HepG2 (cell line): ENCODE measurements around the gene RASSF4. TPM values are rescaled to one million over a fixed set of nuclear protein-coding genes. Genes with fewer than 3 reads are reported as not detected.

Source experiments
- JUND ChIP-seq: sonication (generic); formaldehyde crosslinking; IDR thresholded peaks from 2 replicates; pipeline ENCODE4 v1.8.0; 2022; ENCODE audit warnings: mild to moderate bottlenecking, missing genetic modification reagents
- KLF9 ChIP-seq: IDR thresholded peaks from 2 replicates; pipeline ENCODE4 v1.6.1; 2016; ENCODE audit warnings: low read depth
- NR2F2 ChIP-seq: IDR thresholded peaks from 2 replicates; pipeline ENCODE4 v1.6.1; 2012; ENCODE audit warnings: low read depth, inconsistent platforms, borderline replicate concordance
- PBX3 ChIP-seq: sonication (generic); formaldehyde crosslinking; IDR thresholded peaks from 2 replicates; pipeline ENCODE4 v1.8.1; 2023; ENCODE audit warnings: missing genetic modification reagents, inconsistent platforms, borderline replicate concordance
- TBL1XR1 ChIP-seq: fragments of 150-350 bp; IDR thresholded peaks from 2 replicates; pipeline ENCODE4 v1.6.1; 2014; ENCODE audit warnings: borderline replicate concordance, low read length; ENCODE audit not compliant: partially characterized antibody
- ZBTB21 ChIP-seq: sonication (generic); formaldehyde crosslinking; IDR thresholded peaks from 2 replicates; pipeline ENCODE4 v1.4.0; 2020; ENCODE audit warnings: missing genetic modification reagents
- ZBTB43 ChIP-seq: sonication (generic); formaldehyde crosslinking; conservative IDR thresholded peaks from 2 replicates; pipeline ENCODE4 v1.4.0; 2020; ENCODE audit warnings: missing genetic modification reagents
- ZFY ChIP-seq: sonication (generic); formaldehyde crosslinking; IDR thresholded peaks from 2 replicates; pipeline ENCODE4 v1.4.0; 2020; ENCODE audit warnings: missing genetic modification reagents
- ZNF280D ChIP-seq: sonication (generic); formaldehyde crosslinking; IDR thresholded peaks from 2 replicates; pipeline ENCODE4 v1.5.1; 2020; ENCODE audit warnings: mild to moderate bottlenecking, missing genetic modification reagents
- ZNF431 ChIP-seq: sonication (generic); formaldehyde crosslinking; IDR thresholded peaks from 2 replicates; pipeline ENCODE4 v1.9.0; 2022; ENCODE audit warnings: missing genetic modification reagents, low read depth, mild to moderate bottlenecking, borderline replicate concordance
- ZNF550 ChIP-seq: sonication (generic); formaldehyde crosslinking; IDR thresholded peaks from 2 replicates; pipeline ENCODE4 v1.4.0; 2020; ENCODE audit warnings: mild to moderate bottlenecking, missing genetic modification reagents, borderline replicate concordance
- ZNF557 ChIP-seq: sonication (generic); formaldehyde crosslinking; IDR thresholded peaks from 2 replicates; pipeline ENCODE4 v1.4.0; 2020; ENCODE audit warnings: missing genetic modification reagents
- ZNF558 ChIP-seq: sonication (generic); formaldehyde crosslinking; IDR thresholded peaks from 2 replicates; pipeline ENCODE4 v1.9.0; 2022; ENCODE audit warnings: mild to moderate bottlenecking, missing genetic modification reagents, borderline replicate concordance
- polyA plus RNA-seq, 8 experiments: library from polyadenylated mRNA; depleted of rRNA in 3 of 8; stranded (reverse) in 7 of 8; unstranded in 1 of 8; fragments of >200 nt; fragmentation: Illumina TruSeq in 4 of 8; extraction: Trizol in 4 of 8; gene quantifications; 2 replicates each; pipeline versions ENCODE4 v1.2.1 to v1.2.3, GENCODE V29; 2011 to 2016; ENCODE audit warnings: low read depth in 4 of 8, missing spikeins in 1 of 8, mixed read lengths in 1 of 8; ENCODE audit not compliant: insufficient read depth in 1 of 8
- total RNA-seq, 5 experiments: library from RNA; depleted of rRNA; stranded (reverse); fragments of >200 nt; fragmentation: Illumina TruSeq; extraction: Trizol; gene quantifications; 2 replicates each; pipeline ENCODE4 v1.2.3, GENCODE V29; 2016; ENCODE audit warnings: low read depth in 1 of 5
- TF ChIP-seq, protein P1 (sequence below): sonication (generic); formaldehyde crosslinking; IDR thresholded peaks from 2 replicates; pipeline ENCODE4 v1.4.0; 2020; ENCODE audit warnings: mild to moderate bottlenecking, missing genetic modification reagents
- TF ChIP-seq, protein P2 (sequence below): sonication (generic); formaldehyde crosslinking; IDR thresholded peaks from 2 replicates; pipeline ENCODE4 v1.9.0; 2021; ENCODE audit warnings: missing genetic modification reagents, mild to moderate bottlenecking, borderline replicate concordance
- TF ChIP-seq, protein P3 (sequence below), 2 experiments: sonication (generic) in 1 of 2; formaldehyde crosslinking in 1 of 2; IDR thresholded peaks; 2 replicates each; pipeline versions ENCODE4 v1.5.1 to v1.6.1; 2011 to 2020; ENCODE audit warnings: borderline replicate concordance in 1 of 2, low read depth in 1 of 2, low read length in 1 of 2, mild to moderate bottlenecking in 1 of 2, missing genetic modification reagents in 1 of 2, moderate library complexity in 1 of 2

RASSF4 gene
- total and polyA plus RNA-seq, 2 of the 13 experiments (the other 11 are each of a cell fraction or from before 2014, with no cell fraction given), result 34.0 to 51.7 TPM

- TF ChIP-seq, protein P1, sequence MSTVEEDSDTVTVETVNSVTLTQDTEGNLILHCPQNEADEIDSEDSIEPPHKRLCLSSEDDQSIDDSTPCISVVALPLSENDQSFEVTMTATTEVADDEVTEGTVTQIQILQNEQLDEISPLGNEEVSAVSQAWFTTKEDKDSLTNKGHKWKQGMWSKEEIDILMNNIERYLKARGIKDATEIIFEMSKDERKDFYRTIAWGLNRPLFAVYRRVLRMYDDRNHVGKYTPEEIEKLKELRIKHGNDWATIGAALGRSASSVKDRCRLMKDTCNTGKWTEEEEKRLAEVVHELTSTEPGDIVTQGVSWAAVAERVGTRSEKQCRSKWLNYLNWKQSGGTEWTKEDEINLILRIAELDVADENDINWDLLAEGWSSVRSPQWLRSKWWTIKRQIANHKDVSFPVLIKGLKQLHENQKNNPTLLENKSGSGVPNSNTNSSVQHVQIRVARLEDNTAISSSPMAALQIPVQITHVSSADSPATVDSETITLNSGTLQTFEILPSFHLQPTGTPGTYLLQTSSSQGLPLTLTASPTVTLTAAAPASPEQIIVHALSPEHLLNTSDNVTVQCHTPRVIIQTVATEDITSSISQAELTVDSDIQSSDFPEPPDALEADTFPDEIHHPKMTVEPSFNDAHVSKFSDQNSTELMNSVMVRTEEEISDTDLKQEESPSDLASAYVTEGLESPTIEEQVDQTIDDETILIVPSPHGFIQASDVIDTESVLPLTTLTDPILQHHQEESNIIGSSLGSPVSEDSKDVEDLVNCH (CRISPR knock-in tag), result no peak
- TF ChIP-seq ZNF431 (no peak), ZBTB43 (CRISPR knock-in tag) (peak; percentile 98), ZBTB21 (no peak), ZNF558 (CRISPR knock-in tag) (no peak), PBX3 (CRISPR knock-in tag) (no peak), ZNF280D (no peak), ZNF557 (CRISPR knock-in tag) (no peak), JUND (0 out of 2 replicates have a peak, but pooled peaks have one; percentile 56), ZNF550 (no peak), KLF9 (no peak), NR2F2 (no peak), TBL1XR1 (no peak), ZFY (no peak)
- TF ChIP-seq, protein P2, sequence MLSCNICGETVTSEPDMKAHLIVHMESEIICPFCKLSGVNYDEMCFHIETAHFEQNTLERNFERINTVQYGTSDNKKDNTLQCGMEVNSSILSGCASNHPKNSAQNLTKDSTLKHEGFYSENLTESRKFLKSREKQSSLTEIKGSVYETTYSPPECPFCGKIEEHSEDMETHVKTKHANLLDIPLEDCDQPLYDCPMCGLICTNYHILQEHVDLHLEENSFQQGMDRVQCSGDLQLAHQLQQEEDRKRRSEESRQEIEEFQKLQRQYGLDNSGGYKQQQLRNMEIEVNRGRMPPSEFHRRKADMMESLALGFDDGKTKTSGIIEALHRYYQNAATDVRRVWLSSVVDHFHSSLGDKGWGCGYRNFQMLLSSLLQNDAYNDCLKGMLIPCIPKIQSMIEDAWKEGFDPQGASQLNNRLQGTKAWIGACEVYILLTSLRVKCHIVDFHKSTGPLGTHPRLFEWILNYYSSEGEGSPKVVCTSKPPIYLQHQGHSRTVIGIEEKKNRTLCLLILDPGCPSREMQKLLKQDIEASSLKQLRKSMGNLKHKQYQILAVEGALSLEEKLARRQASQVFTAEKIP (CRISPR knock-in tag), result no peak
- TF ChIP-seq, protein P3, sequence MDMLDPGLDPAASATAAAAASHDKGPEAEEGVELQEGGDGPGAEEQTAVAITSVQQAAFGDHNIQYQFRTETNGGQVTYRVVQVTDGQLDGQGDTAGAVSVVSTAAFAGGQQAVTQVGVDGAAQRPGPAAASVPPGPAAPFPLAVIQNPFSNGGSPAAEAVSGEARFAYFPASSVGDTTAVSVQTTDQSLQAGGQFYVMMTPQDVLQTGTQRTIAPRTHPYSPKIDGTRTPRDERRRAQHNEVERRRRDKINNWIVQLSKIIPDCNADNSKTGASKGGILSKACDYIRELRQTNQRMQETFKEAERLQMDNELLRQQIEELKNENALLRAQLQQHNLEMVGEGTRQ (IDR thresholded peaks at IDR 0.05; ENCODE audit: low read depth, low read length), result no peak
- TF ChIP-seq, protein P3 (CRISPR knock-in tag; IDR thresholded peaks at IDR 0.05; ENCODE audit: borderline replicate concordance), result no peak
Observed at GRCh38 chr10:44966129-44966815, 6.7 kb downstream of the RASSF4 start (continued).
